MCF 10A (cell line): ENCODE data around the gene SLC23A3. TPM values are rescaled to one million over a fixed set of nuclear protein-coding genes. Genes with fewer than 3 reads are reported as not detected.

Experiments used
- BruUV-seq: library from RNA; stranded (reverse); fragments of 400-500 nt; replicated peaks from 2 replicates; lab custom pipeline; 2021; lab: Mats Ljungman, UMichigan
- CTCF ChIA-PET: fragments of 300-600 bp; sonication (Branson Sonifier 250); formaldehyde crosslinking; extraction: SDS; loops from one replicate; lab custom pipeline; 2021; ENCODE audit warnings: antibody characterized with exemption, inconsistent platforms; lab: Yijun Ruan, JAX
- POLR2A ChIA-PET: fragments of 300-600, 350-650 bp; sonication (Branson Sonifier 250); formaldehyde crosslinking; extraction: SDS; loops from one replicate; lab custom pipeline; 2020; ENCODE audit warnings: antibody characterized with exemption, inconsistent platforms; lab: Yijun Ruan, JAX
- DNase-seq: peaks from one replicate; pipeline ENCODE4 v3.0.0-alpha.2; 2018; ENCODE audit not compliant: unreplicated experiment
- H3K27ac Mint-ChIP-seq: one replicate; pipeline ENCODE4 v1.8.0; 2022; ENCODE audit warnings: mild to moderate bottlenecking, low read depth, mixed read lengths; ENCODE audit not compliant: unreplicated experiment
- H3K27me3 Mint-ChIP-seq: one replicate; pipeline ENCODE4 v1.8.0; 2022; ENCODE audit warnings: mixed read lengths; ENCODE audit not compliant: insufficient read depth, unreplicated experiment
- H3K36me3 Mint-ChIP-seq: one replicate; pipeline ENCODE4 v1.8.0; 2022; ENCODE audit warnings: mild to moderate bottlenecking, moderate library complexity, mixed read lengths; ENCODE audit not compliant: insufficient read depth, unreplicated experiment
- H3K4me1 Mint-ChIP-seq: one replicate; pipeline ENCODE4 v1.8.0; 2022; ENCODE audit warnings: mixed read lengths; ENCODE audit not compliant: insufficient read depth, unreplicated experiment
- H3K4me3 Mint-ChIP-seq: one replicate; pipeline ENCODE4 v1.8.0; 2022; ENCODE audit warnings: mild to moderate bottlenecking, moderate library complexity, mixed read lengths; ENCODE audit not compliant: unreplicated experiment
- H3K9me3 Mint-ChIP-seq: one replicate; pipeline ENCODE4 v1.8.0; 2022; ENCODE audit warnings: mixed read lengths; ENCODE audit not compliant: unreplicated experiment
- intact Hi-C: fragments of 100-400 bp; cut with micrococcal nuclease; formaldehyde crosslinking; loops from 2 replicates; pipeline ENCODE4 v1.14.1; 2022
- total RNA-seq: library from RNA; stranded (reverse); gene quantifications from 2 replicates; pipeline ENCODE4 v1.2.3, GENCODE V29; 2022
- TF ChIP-seq, protein P1 (sequence below): fragments of 200-600 bp; IDR thresholded peaks from one replicate; pipeline ENCODE4 v1.8.0; 2022; ENCODE audit warnings: antibody characterized with exemption, mild to moderate bottlenecking; ENCODE audit not compliant: unreplicated experiment

SLC23A3 gene
- total RNA-seq, 1 experiment from 2014 or later = 1.7 TPM

GRCh38 chr2:219206328-219207133 lies 36.7 kb upstream of the SLC23A3 start, which contains the start of gene ZFAND2B:
ZFAND2B (plus strand) TSS chr2:219206782; CDS start chr2:219206988, 206 bp downstream.
- Mint-ChIP-seq H3K27ac (peak within 1 kb of the TSS; percentile 94), H3K4me3 (peak within 1 kb of the TSS; percentile 88), H3K27me3 (no peaks in the 10 kb centered on the region), H3K4me1 (peaks cover 15% of the 10 kb centered on the region), H3K9me3 (no peaks in the 10 kb centered on the region), H3K36me3 (peaks cover 34% of the 10 kb centered on the region)
- TF ChIP-seq, protein P1, sequence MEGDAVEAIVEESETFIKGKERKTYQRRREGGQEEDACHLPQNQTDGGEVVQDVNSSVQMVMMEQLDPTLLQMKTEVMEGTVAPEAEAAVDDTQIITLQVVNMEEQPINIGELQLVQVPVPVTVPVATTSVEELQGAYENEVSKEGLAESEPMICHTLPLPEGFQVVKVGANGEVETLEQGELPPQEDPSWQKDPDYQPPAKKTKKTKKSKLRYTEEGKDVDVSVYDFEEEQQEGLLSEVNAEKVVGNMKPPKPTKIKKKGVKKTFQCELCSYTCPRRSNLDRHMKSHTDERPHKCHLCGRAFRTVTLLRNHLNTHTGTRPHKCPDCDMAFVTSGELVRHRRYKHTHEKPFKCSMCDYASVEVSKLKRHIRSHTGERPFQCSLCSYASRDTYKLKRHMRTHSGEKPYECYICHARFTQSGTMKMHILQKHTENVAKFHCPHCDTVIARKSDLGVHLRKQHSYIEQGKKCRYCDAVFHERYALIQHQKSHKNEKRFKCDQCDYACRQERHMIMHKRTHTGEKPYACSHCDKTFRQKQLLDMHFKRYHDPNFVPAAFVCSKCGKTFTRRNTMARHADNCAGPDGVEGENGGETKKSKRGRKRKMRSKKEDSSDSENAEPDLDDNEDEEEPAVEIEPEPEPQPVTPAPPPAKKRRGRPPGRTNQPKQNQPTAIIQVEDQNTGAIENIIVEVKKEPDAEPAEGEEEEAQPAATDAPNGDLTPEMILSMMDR = no peak
- peak; percentile 93 for DNase-seq
- intact Hi-C loops = loop anchor here (1.0 kb wide), 1 partner anchor 46 kb away; the partner anchor contains the start of gene NHEJ1
- TSS peak; percentile 69 for BruUV-seq
- CTCF ChIA-PET = interaction anchor here (0.6 to 1.4 kb wide), 5 partner anchors 25 to 88 kb away, joined by 3 to 4 read pairs (median 3); no protein-coding TSS in a partner anchor
- POLR2A ChIA-PET = interaction anchor here (0.6 to 4.5 kb wide), 26 partner anchors 9 to 921 kb away, joined by 3 to 64 read pairs (median 5); partner anchors contain the start of genes ABCB6, ANKZF1, ATG9A and CHPF

DNA sequence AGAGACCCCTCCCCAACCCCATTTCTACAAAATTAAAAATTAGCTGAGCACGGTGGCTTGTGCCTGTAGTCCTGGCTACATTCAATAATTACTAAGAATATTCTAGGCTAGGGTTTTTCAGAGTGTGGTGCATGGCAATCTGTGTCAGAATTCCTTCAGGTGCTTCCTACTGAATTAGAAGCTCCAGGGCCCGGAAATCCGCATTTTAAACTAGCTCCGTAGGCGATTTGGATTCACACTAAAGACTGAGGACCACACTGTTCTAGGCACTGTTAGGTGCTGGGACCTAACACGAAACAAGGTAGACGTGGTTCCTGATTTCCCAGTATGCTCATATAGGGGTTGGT lies 36.1 kb upstream of the SLC23A3 start:
- peaks cover 28% of the 10 kb centered on the region for H3K36me3 Mint-ChIP-seq
- no peaks in the 10 kb centered on the region for H3K27me3 Mint-ChIP-seq
- no peak for DNase-seq
- intact Hi-C loops = loop anchor here (1.0 kb wide), 1 partner anchor 46 kb away; the partner anchor contains the start of gene NHEJ1
- peak overlapping the region; percentile 88 for H3K4me3 Mint-ChIP-seq
- TF ChIP-seq, protein P1 = no peak
- no peaks in the 10 kb centered on the region for H3K9me3 Mint-ChIP-seq
- H3K4me1 Mint-ChIP-seq = peaks cover 15% of the 10 kb centered on the region
- CTCF ChIA-PET = interaction anchor here (0.6 to 1.4 kb wide), 5 partner anchors 25 to 89 kb away, joined by 3 to 4 read pairs (median 3); no protein-coding TSS in a partner anchor
- peak overlapping the region; percentile 94 for H3K27ac Mint-ChIP-seq
- no TSS peak for BruUV-seq
- POLR2A ChIA-PET = interaction anchor here (0.5 to 4.5 kb wide), 24 partner anchors 9 to 921 kb away, joined by 3 to 64 read pairs (median 6); partner anchors contain the start of genes ABCB6, ANKZF1, ATG9A and CNPPD1

GRCh38 chr2:219205165-219205538 lies 35.3 kb upstream of the SLC23A3 start:
- TF ChIP-seq, protein P1 = no peak
- H3K4me3 Mint-ChIP-seq = peak overlapping the region; percentile 88
- peaks cover 15% of the 10 kb centered on the region for H3K4me1 Mint-ChIP-seq
- no peaks in the 10 kb centered on the region for H3K27me3 Mint-ChIP-seq
- intact Hi-C loops = no loop called here
- H3K36me3 Mint-ChIP-seq = peaks cover 20% of the 10 kb centered on the region
- H3K27ac Mint-ChIP-seq = no peak overlapping the region
- ChIA-PET POLR2A (interaction anchor here (2.2 to 4.3 kb wide), 3 partner anchors 25 to 40 kb away, joined by 10 to 64 read pairs (median 28); partner anchors contain the start of genes ANKZF1, ATG9A, CNPPD1 and GLB1L), CTCF (no interaction called here)
- no peaks in the 10 kb centered on the region for H3K9me3 Mint-ChIP-seq
- BruUV-seq = no TSS peak
- DNase-seq = no peak
